Stimulated activated effector memory CD8-positive, alpha-beta T cell treated with anti-CD3 and anti-CD28 coated beads, Interleukin-12 subunit alpha, Interleukin-12 subunit beta, amount 100 ng/mL, for 72 hours (primary cell): Measurements from ENCODE around the gene CDKAL1.

Experiments used
- ATAC-seq: fragments of 150-1000 bp; cut with Tn5 transposase; 2 replicates; pipeline ENCODE4 v1.10.0; 2021
- DNase-seq, 2 donors: peaks; one replicate each; pipeline ENCODE4 v3.0.0; 2021 to 2022; ENCODE audit warnings: low spot score in 2 of 2
- H3K27ac Mint-ChIP-seq: one replicate; pipeline ENCODE4 v1.8.0; 2022; ENCODE audit warnings: mild to moderate bottlenecking, mixed read lengths
- H3K36me3 Mint-ChIP-seq: one replicate; pipeline ENCODE4 v1.8.0; 2022; ENCODE audit warnings: mild to moderate bottlenecking, mixed read lengths
- H3K4me1 Mint-ChIP-seq: one replicate; pipeline ENCODE4 v1.8.0; 2022; ENCODE audit warnings: mixed read lengths
- H3K4me3 Mint-ChIP-seq: one replicate; pipeline ENCODE4 v1.8.0; 2022; ENCODE audit warnings: mild to moderate bottlenecking, mixed read lengths
- H3K9me3 Mint-ChIP-seq: one replicate; pipeline ENCODE4 v1.8.0; 2022; ENCODE audit warnings: mixed read lengths

Gene CDKAL1

DNA sequence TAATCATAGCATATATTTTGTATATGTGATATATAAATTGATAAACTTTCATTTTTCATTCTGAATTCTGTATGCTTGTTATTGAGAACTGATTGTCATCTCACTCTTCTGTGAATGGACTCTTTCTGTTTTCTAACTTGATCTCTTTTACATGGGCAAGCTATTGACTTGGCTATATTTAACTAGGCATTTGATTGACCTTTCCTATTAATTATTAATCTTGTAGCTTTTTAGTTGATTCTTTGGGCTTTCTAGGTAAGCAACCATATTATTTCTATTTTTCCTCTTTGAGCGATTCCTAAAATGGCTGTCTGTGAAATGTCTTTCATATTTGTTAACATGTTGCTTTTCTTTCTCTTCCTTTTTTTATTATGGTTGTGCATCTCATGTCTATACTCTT, 347.1 kb downstream of the CDKAL1 start:
- no peak overlapping the region for H3K27ac Mint-ChIP-seq
- H3K36me3 Mint-ChIP-seq, result peaks cover 7% of the 10 kb centered on the region
- peaks cover 19% of the 10 kb centered on the region for H3K4me1 Mint-ChIP-seq
- H3K4me3 Mint-ChIP-seq, result no peak overlapping the region
- H3K9me3 Mint-ChIP-seq, result peaks cover 26% of the 10 kb centered on the region
- DNase-seq (no peak), ATAC-seq (no peak)

- no peak for ATAC-seq
- H3K9me3 Mint-ChIP-seq, result peaks cover 30% of the 10 kb centered on the region
- no peak overlapping the region for H3K27ac Mint-ChIP-seq
- peaks cover 7% of the 10 kb centered on the region for H3K36me3 Mint-ChIP-seq
- H3K4me3 Mint-ChIP-seq, result no peak overlapping the region
- H3K4me1 Mint-ChIP-seq, result peaks cover 17% of the 10 kb centered on the region
- no peak for DNase-seq
These were observed 347.8 kb downstream of the CDKAL1 start for GRCh38 chr6:20882014-20882413.

DNA sequence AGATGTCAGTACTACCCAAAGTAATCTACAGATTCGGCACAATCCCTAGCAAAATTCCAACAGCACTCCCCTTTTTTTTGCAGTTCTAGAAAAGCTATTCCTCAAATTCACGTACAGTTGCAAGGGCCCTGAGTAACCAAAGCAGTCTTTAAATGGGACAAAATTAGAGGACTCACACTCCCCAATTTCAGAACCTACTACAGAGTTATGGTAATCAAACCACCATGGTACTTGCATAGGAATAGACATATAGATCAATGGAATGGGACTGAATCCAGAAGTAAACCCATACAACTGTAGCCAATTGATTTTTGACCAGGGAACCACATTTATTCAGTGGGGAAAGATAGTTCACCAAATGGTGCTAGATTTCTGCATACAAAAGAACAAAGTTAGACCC, 350.8 kb downstream of the CDKAL1 start:
- ATAC-seq, result no peak
- no peaks in the 10 kb centered on the region for H3K4me1 Mint-ChIP-seq
- peaks cover 34% of the 10 kb centered on the region for H3K9me3 Mint-ChIP-seq
- peaks cover 7% of the 10 kb centered on the region for H3K36me3 Mint-ChIP-seq
- no peak for DNase-seq
- no peak overlapping the region for H3K4me3 Mint-ChIP-seq
- no peak overlapping the region for H3K27ac Mint-ChIP-seq

GRCh38 chr6:20891161-20891560, 356.9 kb downstream of the CDKAL1 start:
- peak; percentile 46 for ATAC-seq
- peaks cover 9% of the 10 kb centered on the region for H3K9me3 Mint-ChIP-seq
- H3K27ac Mint-ChIP-seq, result no peak overlapping the region
- H3K4me3 Mint-ChIP-seq, result no peak overlapping the region
- no peak for DNase-seq
- H3K36me3 Mint-ChIP-seq, result no peaks in the 10 kb centered on the region
- H3K4me1 Mint-ChIP-seq, result peaks cover 6% of the 10 kb centered on the region

DNA sequence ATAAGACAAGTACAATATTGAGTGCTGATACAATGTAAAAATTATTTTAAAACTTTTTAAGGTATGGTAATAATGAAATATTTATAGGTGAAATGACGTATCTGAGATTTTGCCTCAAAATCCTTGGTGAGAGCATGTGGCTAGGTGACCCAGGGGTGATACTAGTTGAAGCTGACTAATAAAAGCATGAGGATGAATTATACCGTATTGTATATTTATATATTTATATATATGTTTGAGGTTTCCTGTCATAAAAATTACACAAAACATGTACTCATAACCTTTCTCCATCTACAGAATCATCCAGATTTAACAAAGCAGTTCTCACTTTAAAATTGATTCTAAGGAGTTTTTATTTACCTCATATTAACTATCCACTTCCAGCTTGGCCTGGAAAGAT, 358.1 kb downstream of the CDKAL1 start:
- Mint-ChIP-seq H3K4me3 (no peak overlapping the region), H3K4me1 (peaks cover 6% of the 10 kb centered on the region), H3K36me3 (no peaks in the 10 kb centered on the region), H3K9me3 (peaks cover 3% of the 10 kb centered on the region), H3K27ac (no peak overlapping the region)
- no peak for ATAC-seq
- no peak for DNase-seq

GRCh38 chr6:20893412-20893811, 359.2 kb downstream of the CDKAL1 start:
- ATAC-seq (no peak), DNase-seq (no peak)
- H3K9me3 Mint-ChIP-seq, result no peaks in the 10 kb centered on the region
- no peaks in the 10 kb centered on the region for H3K36me3 Mint-ChIP-seq
- peaks cover 6% of the 10 kb centered on the region for H3K4me1 Mint-ChIP-seq
- H3K27ac Mint-ChIP-seq, result no peak overlapping the region
- H3K4me3 Mint-ChIP-seq, result no peak overlapping the region

- Mint-ChIP-seq H3K4me3 (no peak overlapping the region), H3K4me1 (no peaks in the 10 kb centered on the region), H3K27ac (no peak overlapping the region), H3K36me3 (no peaks in the 10 kb centered on the region), H3K9me3 (peaks cover 9% of the 10 kb centered on the region)
- DNase-seq (no peak), ATAC-seq (no peak)
These were observed 366.3 kb downstream of the CDKAL1 start for GRCh38 chr6:20900389-20901160.

DNA sequence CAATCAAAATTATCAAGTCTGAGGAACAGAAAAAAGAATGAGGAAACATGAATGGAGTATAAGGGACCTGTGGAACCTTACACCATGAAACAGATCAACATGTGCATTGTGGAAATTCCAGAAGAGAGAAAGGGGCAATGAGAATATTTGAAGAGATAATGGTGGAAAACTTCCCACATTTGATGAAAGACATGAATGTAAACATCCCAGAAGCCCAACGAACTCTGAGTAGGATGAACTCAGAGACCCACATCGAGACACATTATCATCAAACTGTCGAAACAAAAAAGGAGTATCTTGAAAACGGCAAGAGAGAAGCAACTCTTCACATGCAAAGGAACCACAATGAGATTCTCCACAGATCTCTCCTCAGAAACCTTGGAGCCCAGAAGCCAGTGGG, 371.1 kb downstream of the CDKAL1 start:
- H3K4me1 Mint-ChIP-seq, result no peaks in the 10 kb centered on the region
- ATAC-seq (no peak), DNase-seq (no peak)
- H3K4me3 Mint-ChIP-seq, result no peak overlapping the region
- H3K9me3 Mint-ChIP-seq, result peaks cover 9% of the 10 kb centered on the region
- H3K36me3 Mint-ChIP-seq, result no peaks in the 10 kb centered on the region
- H3K27ac Mint-ChIP-seq, result no peak overlapping the region

GRCh38 chr6:20906945-20907344, 372.7 kb downstream of the CDKAL1 start:
- Mint-ChIP-seq H3K4me3 (no peak overlapping the region), H3K27ac (no peak overlapping the region), H3K9me3 (peaks cover 9% of the 10 kb centered on the region), H3K4me1 (no peaks in the 10 kb centered on the region), H3K36me3 (no peaks in the 10 kb centered on the region)
- DNase-seq (no peak), ATAC-seq (no peak)

DNA sequence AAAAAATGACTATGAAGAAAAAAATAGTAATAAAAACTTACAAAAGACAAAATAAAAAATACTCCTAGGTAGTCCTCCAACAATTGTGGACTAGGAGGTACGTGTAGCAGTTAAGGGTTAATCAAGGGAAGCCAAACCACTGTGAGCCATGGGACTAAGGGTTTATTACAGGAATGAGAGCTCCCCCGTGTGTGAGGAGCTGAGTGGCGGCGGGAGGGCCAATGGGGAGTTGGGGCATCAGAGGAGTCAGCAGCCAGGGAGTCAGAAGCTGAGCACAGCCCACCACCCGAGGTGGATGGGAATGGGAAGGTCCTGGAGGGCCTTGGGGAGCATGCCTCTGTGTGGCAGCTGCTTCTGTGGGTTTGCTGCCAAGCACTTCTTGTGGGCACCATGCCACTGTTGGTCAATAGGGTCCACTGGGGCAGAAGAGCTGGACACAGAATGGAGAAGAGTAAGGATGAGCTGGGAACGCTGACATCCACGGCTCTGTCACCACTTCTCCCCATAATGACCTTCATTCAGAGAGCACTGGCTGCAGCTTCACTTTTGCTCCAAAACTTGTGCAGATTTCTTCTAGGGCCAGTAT, 373.3 kb downstream of the CDKAL1 start:
- no peaks in the 10 kb centered on the region for H3K4me1 Mint-ChIP-seq
- H3K27ac Mint-ChIP-seq, result no peak overlapping the region
- H3K9me3 Mint-ChIP-seq, result peaks cover 9% of the 10 kb centered on the region
- ATAC-seq (no peak), DNase-seq (no peak)
- no peaks in the 10 kb centered on the region for H3K36me3 Mint-ChIP-seq
- H3K4me3 Mint-ChIP-seq, result no peak overlapping the region

DNA sequence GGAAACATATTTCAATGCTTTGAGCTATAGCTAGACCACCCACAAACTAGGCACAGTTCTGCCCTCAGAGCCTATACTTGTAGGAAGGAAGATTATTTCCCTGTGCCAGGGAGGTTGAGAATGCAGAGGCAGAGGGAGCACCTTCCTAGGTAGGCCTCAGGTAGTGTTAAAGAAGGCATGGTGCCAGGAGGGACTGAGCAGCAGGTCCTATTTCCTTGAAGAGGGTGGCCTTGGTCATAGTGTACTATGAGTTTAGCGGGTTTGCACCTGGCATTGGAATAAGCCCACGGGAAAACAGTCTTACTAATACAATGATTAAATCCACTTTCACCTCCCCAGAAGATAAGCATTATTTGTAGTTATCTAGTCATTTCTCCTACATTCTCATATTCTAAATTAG, 375.4 kb downstream of the CDKAL1 start:
- H3K36me3 Mint-ChIP-seq, result no peaks in the 10 kb centered on the region
- no peaks in the 10 kb centered on the region for H3K4me1 Mint-ChIP-seq
- ATAC-seq (no peak), DNase-seq (no peak)
- no peak overlapping the region for H3K4me3 Mint-ChIP-seq
- H3K9me3 Mint-ChIP-seq, result peaks cover 13% of the 10 kb centered on the region
- no peak overlapping the region for H3K27ac Mint-ChIP-seq

GRCh38 chr6:20911712-20912111, 377.5 kb downstream of the CDKAL1 start:
- ATAC-seq (no peak), DNase-seq (no peak)
- H3K9me3 Mint-ChIP-seq, result peaks cover 10% of the 10 kb centered on the region
- H3K36me3 Mint-ChIP-seq, result peaks cover 5% of the 10 kb centered on the region
- H3K4me1 Mint-ChIP-seq, result no peaks in the 10 kb centered on the region
- no peak overlapping the region for H3K27ac Mint-ChIP-seq
- no peak overlapping the region for H3K4me3 Mint-ChIP-seq

- peaks cover 10% of the 10 kb centered on the region for H3K9me3 Mint-ChIP-seq
- no peak for ATAC-seq
- H3K36me3 Mint-ChIP-seq, result peaks cover 5% of the 10 kb centered on the region
These were observed 380.9 kb downstream of the CDKAL1 start for GRCh38 chr6:20915156-20915555.

GRCh38 chr6:20915626-20916025, 381.4 kb downstream of the CDKAL1 start:
- Mint-ChIP-seq H3K36me3 (peaks cover 5% of the 10 kb centered on the region), H3K4me1 (peaks cover 19% of the 10 kb centered on the region), H3K27ac (no peak overlapping the region), H3K4me3 (no peak overlapping the region), H3K9me3 (peaks cover 10% of the 10 kb centered on the region)
- no peak for DNase-seq
- no peak for ATAC-seq

More at GRCh38 chr6:20915156-20915555, 380.9 kb downstream of the CDKAL1 start:
- peaks cover 18% of the 10 kb centered on the region for H3K4me1 Mint-ChIP-seq
- H3K27ac Mint-ChIP-seq, result no peak overlapping the region
- DNase-seq, result no peak
- no peak overlapping the region for H3K4me3 Mint-ChIP-seq

DNA sequence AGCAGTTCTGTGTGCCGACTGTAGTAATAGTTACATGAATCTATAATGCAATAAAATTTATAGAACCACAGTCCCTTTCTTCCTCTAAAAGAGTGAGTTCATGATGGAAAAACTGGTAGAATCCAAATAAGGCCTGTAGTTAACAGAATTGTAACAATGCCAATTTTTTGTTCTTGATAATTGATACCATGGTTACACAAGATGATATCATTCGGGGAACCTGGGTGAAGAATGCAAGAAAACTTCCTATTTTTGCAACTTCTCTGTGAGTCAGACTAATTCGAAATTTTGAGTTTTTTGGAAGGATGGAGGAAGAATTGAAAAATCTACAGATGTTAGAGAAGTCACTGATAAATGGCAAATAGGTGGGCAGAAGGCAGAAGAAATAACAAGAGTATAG, 381.8 kb downstream of the CDKAL1 start:
- Mint-ChIP-seq H3K4me3 (no peak overlapping the region), H3K4me1 (peaks cover 19% of the 10 kb centered on the region), H3K9me3 (peaks cover 10% of the 10 kb centered on the region), H3K36me3 (peaks cover 5% of the 10 kb centered on the region), H3K27ac (no peak overlapping the region)
- ATAC-seq, result no peak
- DNase-seq, result no peak

DNA sequence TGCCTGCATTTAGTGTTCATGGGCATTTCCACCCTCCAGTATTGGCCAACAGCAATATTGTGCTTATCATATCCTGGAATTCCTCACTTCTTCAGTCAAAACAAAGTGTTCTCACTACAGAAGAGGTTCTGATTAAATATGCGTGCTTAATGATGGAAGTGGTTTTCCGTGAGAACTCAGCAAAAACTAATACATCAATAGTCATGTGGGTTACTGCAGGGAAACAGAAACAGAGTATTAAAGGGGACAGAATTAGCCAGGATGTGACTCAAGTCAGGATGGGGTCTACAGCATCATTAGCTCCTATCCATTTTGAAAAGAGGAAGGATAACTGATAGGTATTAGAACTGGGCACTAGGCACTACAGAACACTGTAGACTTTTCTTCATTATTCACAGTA, 384.6 kb downstream of the CDKAL1 start:
- DNase-seq, result no peak
- H3K4me1 Mint-ChIP-seq, result peaks cover 25% of the 10 kb centered on the region
- peaks cover 5% of the 10 kb centered on the region for H3K36me3 Mint-ChIP-seq
- peak overlapping the region; percentile 59 for H3K27ac Mint-ChIP-seq
- ATAC-seq, result no peak
- H3K4me3 Mint-ChIP-seq, result no peak overlapping the region
- peaks cover 7% of the 10 kb centered on the region for H3K9me3 Mint-ChIP-seq
